HG03095 (cell line): Measurements from ENCODE around the gene SLC35B2.
"Not testable (repeated sequence)": the region's sequence is repeated elsewhere in the genome, so short reads cannot be mapped to it uniquely, and the experiment has no call there.

Experiments used
- ATAC-seq: cut with Tn5 transposase; IDR thresholded peaks from one replicate; pipeline ENCODE4 v1.9.1; 2021; ENCODE audit warnings: moderate library complexity; ENCODE audit not compliant: unreplicated experiment

SLC35B2 gene

DNA sequence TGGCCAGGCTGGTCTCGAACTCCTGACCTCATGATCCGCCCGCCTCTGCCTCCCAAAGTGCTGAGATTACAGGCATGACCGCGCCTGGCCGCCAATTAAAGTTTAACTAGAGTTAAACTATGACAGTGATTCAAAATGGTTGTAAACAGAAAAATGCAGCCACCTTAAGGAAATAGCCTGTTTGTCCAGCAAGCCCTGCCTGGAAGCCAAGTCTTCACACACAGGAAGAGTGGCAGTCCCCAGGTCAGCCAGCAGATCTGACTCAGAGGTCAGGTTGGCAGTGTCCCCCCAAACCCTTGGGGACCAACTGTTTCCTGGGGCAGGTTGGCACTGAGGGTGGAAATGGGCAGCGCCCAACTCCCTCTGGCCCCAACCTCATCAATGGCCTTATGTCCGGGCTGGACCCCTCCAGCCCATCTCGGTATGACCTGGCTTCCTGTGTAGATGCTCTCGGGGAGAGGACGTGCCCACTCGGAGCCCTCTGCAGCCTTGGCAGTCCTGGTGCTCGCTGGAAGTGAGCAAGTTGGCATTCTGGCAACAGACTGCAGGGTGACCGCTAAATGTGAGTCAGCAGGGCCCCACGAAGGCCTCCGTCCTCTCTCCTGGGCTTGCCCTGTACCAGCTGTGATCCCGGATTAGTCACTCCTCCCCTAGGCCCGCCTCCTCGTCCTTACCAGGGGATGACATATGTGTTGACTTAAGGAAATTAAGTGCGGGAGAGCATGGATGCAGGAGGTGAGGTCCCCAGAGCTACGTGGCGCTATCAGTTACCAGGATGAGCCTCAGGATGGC is 20.1 kb downstream of the SLC35B2 start:
- ATAC-seq = peak; percentile 66

DNA sequence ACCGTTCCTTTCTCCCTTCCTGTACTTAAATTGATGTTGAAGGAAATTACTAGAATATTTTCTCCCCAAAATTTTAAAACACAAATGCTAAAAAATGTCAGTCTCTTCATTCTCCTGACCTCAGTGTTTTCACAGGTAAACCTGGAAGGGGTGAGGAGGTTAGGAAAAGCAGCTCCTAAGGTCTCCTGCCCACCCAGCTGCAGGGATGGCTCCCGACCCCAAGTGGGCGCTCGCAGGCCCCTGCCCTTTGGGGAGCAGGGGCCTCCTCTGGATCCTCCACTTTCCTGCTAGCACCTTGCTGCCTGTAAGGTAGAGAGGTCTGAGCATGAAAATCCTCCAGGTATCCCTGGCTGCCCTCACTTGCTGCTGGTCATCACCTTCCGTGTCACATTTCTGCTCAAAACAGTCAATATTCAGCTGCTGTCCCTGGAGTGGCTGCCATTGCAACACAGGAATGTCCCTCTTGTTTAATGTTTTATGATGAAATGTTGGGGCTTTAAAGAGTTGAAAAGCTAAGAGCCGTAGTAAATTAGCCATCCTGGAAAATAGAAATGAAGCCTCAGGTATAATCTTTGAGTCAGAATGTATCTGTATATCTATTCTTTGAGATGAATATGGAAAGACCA is 21.3 kb downstream of the SLC35B2 start:
- no peak for ATAC-seq

DNA sequence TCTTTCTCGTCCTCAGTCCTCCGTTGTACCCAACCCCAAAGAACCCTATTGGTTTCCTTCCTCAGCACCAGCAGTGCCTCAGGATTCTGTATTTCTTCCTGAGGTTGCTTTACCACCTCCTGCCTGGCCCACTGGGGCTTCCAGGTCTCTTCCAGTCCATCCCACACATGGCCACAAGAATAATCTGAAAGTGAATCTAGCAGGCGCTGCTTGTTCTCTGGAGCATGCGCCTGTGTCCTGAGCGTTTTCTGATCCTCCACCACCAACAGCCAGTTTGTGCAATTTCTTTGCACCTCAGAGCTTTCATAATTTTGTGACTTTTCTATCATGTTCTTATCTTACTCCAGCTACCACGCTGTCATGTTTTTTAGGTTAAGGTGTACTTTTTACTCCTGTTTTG is 22.1 kb downstream of the SLC35B2 start:
- no peak for ATAC-seq

DNA sequence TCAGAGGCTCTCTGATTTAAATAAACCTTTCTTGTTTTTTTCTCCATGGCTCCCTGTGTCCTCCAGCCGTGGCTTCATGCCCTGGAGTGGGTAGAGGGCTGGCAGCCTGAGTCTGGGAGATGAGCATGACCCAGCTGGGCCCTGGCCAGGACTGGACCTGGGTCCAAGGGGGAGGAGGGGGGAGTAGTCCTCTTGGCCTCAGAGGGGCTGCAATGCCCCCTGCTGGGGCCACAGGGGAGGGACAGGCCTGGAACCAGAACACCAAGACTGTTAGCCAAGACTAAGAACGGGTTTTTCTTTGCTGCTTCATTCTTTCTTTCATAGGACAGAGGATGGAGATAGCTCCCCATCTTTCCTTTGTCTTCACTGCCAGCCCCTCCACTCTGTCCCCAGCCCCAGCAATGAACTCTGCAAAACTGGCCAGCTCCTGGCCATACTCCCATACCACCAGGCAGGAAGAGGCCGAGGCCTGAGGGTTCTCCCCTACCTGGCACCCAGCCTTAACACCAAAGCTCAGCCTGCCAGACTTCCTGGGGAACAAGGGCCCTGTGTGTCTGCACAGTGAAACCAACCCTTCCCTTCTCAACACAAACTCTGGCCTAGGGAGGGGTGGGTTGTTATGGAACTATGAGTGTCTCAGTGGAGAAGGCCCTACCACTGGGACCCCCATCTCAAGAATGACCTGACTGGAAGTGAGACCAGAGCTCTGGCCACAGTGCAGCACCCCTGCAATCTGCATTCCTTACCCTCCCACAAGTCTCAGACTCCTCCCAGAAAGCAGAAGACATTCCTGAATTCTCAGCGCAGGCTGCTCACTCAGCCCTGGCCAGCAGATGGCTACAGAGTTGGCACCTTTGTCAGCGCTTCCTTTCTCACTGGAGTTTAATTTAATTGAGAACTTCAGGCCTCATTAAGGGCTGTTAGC is 23.0 kb downstream of the SLC35B2 start:
- ATAC-seq = no peak

DNA sequence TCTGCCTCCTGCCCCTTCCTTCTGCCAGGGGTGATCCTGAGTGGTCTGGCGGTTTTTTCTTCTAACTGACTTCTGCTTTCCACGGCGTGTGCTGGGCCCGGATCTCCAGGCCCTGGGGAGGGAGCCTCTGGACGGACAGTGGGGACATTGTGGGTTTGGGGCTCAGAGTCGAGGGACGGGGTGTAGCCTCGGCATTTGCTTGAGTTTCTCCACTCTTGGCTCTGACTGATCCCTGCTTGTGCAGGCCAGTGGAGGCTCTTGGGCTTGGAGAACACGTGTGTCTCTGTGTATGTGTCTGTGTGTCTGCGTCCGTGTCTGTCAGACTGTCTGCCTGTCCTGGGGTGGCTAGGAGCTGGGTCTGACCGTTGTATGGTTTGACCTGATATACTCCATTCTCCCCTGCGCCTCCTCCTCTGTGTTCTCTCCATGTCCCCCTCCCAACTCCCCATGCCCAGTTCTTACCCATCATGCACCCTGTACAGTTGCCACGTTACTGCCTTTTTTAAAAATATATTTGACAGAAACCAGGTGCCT is 23.7 kb downstream of the SLC35B2 start:
- no peak for ATAC-seq

DNA sequence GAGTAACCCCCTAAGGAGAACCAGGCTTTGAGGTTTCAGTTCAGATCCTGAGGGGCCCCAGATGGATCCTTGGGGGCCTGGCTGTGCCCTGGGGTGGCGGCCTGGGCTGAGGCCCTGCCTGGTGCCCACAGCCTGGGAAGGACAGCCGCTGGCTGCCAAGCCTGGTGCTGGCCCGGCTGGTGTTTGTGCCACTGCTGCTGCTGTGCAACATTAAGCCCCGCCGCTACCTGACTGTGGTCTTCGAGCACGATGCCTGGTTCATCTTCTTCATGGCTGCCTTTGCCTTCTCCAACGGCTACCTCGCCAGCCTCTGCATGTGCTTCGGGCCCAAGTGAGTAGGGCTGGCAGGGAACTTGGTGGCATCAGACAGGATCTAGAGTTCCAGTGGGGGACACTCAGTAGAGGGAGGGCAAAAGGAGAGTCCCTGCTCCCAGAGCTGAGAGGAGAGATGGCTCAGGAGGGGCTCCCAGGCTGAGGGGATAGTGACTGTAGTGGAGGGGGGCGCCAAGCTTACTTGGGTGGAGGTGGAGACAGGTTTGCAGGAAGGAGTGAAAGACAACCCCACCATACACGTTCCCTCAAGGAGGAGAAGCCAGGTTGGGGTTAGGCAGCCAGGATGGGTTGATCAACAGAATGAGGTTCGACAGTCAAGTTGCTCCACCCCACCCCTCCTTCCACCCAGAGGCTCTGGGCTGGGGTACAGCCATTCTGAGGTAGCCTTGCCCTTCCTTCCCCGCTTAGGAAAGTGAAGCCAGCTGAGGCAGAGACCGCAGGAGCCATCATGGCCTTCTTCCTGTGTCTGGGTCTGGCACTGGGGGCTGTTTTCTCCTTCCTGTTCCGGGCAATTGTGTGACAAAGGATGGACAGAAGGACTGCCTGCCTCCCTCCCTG is 24.4 kb downstream of the SLC35B2 start:
- ATAC-seq = no peak

DNA sequence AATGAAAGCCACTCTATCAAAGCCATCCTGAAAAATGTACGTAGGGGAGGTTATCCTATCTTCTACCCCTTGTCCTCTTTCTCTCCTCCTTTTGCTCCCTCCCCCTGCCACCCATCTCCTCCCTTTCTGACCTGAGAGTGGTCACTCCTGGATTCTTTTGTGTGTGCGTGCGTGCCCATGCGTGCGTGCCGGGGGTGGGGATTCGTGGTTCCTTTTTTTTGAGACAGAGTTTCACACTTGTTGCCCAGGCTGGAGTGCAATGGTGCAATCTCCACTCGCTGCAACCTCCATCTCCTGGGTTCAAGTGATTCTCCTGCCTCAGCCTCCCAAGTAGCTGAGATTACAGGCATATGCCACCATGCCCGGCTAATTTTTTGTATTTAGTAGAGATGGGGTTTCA is 25.9 kb downstream of the SLC35B2 start:
- not testable (repeated sequence) for ATAC-seq

DNA sequence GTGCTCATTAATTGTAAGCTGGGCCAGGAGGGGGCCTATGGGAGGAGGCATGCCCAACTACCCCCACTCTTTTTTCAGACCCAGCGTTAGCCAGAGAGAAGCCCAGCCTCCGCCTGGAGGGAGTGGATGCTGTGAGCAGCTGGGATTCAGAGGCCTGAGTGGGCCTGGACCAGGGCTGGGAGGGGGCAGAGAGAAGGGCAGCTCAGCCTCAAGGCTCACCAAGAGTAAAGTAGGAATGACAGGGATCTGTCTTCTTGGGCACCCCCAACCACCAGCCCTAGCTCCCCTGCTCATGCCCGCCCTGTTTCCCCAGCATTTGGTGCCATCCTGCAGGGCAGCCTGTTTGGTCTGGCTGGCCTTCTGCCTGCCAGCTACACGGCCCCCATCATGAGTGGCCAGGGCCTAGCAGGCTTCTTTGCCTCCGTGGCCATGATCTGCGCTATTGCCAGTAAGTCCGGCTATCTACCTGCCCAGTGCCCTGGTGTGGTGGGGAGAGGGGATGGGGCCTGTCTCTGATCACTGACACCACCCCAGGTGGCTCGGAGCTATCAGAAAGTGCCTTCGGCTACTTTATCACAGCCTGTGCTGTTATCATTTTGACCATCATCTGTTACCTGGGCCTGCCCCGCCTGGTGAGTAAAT is 27.2 kb downstream of the SLC35B2 start:
- ATAC-seq = no peak

DNA sequence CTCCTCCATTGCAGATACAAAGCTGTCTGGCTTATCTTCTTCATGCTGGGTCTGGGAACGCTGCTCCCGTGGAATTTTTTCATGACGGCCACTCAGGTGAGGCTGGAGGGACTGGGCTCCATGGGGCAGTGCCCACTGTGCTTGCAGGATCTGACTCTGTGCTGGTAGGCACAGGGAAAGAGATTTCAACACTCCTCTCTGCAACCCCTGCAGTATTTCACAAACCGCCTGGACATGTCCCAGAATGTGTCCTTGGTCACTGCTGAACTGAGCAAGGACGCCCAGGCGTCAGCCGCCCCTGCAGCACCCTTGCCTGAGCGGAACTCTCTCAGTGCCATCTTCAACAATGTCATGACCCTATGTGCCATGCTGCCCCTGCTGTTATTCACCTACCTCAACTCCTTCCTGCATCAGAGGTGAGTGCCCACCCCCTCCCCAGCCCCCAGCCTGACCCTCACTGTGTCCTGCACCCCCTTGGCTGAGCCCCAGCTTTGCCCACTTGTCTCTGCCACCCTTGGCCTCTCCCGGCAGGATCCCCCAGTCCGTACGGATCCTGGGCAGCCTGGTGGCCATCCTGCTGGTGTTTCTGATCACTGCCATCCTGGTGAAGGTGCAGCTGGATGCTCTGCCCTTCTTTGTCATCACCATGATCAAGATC is 27.8 kb downstream of the SLC35B2 start:
- ATAC-seq = no peak

DNA sequence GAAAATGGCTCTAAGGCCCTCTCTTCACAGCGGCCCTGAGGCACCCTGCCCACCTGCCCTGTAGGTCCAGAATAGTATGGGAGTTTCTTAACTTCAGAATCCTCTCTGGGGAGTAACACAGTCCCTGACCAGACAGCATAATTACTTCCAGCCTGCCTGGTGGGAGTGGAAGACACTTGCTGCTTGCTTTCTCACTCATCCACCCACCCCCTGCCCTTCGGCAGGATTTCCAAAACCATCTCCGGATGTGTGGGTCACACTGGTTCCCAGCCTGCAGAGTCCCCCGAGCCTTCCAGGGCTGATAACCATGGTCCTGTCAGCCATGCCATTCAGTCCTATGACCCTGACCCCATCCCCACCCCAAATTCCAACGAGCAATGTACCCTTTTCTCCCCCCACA is 28.5 kb downstream of the SLC35B2 start:
- no peak for ATAC-seq

DNA sequence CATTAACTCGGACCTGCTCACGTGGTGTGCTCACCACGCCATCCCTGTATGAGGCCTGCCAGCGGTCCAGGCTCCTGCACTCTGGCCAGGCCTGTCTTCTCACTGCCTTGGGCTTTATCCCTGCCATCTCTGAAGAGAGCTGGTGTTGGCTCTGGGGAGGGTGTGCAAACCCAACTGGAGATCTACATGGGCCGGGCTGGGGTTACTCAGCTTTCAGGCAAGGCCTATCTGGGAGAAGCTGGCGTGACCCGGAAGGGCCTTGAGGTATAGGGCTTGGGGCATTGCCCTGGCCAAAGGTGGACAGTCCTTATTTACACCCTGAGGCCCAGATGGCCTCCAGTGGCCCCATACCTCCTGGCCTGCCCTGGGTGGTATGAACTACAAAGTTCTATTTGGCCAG is 28.9 kb downstream of the SLC35B2 start:
- no peak for ATAC-seq

DNA sequence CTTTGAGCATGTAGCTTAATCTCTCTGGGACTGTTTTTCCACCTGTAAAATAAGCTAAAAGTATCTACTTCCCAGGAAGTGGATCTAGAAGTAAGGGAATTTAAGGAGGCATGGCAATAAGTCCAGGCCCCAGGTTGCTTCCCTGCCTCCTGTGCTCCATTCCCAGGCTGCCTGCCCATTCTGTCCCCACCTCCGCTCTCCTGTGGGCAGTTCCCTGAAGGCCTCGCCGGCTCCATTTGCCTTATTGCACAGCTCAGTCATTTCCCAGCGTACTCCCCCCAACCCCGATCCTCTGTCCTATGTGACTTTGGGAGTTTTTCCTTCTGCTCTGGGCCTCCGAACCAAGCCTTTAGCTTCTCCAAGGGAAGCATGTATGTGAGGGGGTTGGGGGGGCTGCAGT is 29.3 kb downstream of the SLC35B2 start:
- no peak for ATAC-seq

DNA sequence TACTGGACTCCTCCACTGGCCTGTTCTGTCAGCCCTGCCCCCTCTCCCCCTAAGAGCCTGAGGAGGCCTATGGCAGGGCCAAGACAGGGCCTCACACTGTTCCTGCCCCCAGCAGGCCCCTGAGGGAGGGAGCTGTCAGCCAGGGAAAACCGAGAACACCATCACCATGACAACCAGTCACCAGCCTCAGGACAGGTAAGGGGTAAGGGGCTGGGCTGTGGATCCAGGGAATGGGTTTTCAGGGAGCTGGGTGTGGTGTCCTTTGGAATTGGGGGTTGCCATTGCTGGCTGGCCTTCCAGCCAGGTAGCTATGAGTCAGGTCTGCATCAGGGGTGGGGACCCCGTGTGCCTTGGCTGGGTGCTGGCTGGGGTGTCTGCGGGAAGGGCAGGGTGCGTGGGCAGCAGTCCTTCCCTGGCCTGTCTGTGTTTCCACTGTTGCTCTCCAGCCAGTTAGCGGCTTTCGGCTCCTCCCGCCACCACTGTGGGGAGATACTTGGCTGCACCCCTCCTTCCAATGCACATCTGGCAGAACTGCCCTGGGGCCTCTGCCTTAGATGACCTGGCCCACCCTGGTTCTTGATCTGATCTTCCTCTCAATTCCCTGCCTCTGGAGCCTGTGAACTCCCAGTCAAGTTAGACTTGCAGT is 30.1 kb downstream of the SLC35B2 start:
- ATAC-seq = no peak

DNA sequence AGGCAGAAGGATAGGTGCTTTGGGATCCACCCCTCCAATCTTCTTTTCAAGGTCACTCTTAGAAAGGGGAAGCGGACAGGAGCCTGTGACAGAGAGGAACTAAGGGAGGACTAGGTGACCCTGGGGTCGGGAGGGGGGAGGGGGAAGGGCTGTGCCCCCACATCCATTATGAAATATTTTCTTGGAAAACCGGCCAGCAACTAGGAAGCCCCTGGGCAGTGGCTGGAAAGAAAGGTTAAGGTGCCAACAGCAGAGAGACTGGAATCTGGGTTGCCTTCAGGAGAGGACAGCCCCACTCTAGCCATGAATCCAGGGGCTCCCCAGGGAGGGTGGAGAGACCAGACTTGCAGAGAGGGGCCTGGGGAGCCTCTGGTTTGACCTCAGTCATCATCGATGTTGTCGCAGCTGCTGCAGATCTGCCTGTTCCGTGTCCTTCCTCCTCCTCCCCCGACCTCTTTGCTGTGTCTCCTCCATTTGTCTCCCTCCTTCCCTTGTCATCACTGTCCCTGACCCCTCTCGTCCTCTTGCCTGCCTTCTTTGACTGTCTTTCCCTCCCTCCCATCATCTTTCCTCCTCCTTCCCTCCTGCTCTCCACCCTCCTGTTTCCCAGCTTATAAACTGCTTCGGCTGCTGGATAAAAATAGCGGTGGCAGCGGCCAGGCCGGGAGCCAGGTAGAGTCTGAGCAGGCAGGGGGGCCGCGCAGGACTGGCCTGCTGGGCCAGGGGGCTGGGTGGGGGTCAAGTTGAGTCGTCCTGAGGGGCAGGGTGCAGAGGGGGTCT is 30.8 kb downstream of the SLC35B2 start:
- no peak for ATAC-seq

DNA sequence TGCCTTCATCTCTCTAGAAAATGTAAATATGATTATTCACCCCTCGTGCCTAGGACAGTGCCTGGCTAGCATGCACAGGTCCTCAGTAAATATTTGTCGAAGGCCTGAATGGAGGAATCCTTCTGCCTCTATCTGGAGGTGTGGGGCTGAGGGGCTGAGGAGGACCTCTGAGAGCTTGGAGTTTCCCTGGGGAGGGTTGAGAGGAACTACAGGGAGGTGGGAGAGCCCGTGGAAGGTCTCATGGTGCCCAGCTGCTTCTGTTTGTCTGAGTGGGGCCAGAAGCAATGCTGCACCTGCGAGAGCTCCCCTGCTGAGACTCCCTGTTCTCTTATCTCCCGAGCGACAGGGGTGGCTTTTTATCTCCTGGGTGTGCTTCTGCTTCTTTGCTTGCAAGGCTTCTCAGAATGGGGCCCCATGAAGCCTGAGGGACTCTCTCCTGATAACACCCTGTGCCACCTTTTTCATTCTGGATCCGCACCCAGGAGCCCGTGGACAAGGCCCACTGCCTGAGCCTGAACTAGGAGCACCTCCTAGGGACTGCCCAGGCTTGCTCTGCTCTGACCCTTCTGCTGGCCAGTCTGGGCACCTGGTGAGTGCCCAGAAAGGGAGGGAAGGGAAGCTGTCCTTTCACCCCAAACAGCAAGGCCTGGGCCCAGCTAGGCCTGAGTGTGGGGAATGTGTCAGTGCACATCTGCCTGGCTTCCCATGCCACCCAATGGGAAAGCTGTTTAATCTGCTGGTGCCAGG is 31.6 kb downstream of the SLC35B2 start:
- ATAC-seq = no peak

DNA sequence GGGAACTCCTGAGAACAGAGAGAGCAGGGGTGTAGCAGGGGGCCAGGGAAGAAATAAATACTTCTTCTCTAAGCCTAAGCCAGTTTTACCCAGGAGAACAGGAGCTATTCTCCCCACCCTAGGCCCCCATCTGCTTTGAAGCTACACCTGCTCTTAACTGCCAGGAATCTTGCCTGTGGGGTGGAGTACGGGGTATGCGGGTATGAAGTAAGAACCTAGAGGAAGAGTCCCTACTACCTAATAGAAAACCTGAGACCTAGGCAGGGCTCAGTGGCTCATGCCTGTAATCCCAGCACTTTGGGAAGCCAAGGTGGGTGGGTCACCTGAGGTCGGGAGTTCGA is 32.4 kb downstream of the SLC35B2 start:
- ATAC-seq = no peak
